IPS DF 4.7 (cell line): ENCODE measurements around the gene BGN.
A peak's percentile ranks its signal among the peaks of the same experiment; 100 is the strongest.

ENCODE experiments used
- DNase-seq: peaks from one replicate; pipeline ENCODE4 v3.0.0-alpha.2; 2013; ENCODE audit warnings: low spot score; ENCODE audit errors: extremely low read depth

BGN gene

DNA sequence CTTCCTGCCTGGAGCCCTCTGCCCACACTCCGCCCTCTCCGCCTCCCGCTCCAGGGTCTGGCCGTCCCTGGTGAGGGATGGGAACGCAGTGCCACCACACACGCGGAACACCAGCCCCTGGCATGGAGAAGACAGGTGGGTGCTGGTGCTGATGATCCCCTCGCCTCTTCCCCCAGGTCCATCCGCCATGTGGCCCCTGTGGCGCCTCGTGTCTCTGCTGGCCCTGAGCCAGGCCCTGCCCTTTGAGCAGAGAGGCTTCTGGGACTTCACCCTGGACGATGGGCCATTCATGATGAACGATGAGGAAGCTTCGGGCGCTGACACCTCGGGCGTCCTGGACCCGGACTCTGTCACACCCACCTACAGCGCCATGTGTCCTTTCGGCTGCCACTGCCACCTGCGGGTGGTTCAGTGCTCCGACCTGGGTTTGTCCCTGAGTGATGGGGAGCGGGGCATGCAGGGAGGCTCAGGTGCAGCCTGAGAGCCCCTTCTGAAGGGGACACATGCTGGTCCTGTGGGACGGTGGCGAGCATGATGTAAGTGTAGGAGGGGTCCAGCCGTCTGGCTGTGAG is 9.8 kb downstream of the BGN start:
- DNase-seq: no peak

GRCh38 chrX:153505361-153505760 is 10.6 kb downstream of the BGN start:
- no peak for DNase-seq

- DNase-seq: peak; percentile 14
Observed at GRCh38 chrX:153507484-153508178, 12.9 kb downstream of the BGN start.

DNA sequence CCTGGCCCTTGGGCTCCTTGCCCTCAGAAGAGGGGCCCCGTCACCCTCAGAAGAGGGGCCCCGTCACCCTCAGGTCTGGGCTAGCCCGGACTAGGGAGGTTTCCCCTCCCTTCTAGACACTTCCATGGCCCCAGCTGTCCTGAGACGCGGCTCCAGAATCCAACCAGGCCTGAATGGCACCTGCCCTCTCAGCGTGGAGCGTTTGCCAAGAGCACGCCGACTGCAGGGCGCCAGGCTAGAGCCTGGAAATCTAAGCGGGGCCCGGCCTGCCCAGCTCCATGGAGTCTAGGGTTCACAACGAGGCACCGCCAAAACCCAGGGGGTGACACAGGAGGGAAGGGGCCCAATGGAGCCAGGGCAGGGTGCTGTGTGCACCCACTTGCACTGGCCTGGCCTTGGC is 14.8 kb downstream of the BGN start:
- no peak for DNase-seq

DNA sequence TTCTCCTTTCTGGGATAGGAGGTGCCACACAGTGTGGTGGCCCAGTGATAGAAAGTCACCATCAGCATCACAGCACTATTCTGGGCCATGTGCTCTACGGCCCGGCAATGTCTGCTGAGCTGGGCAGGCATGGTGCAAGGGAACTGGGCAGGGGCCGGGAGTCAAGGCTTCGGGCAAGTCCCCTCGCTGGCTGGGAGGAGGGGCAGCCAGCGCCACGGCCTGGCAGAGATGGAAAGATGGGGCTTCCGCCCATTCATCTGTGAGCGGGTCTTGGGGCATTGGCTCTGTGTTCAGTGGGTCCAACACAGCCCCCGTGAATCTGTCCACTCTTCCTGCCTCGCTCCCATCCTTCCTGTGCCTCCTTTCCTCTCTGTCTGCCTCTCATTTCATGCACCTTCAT is 15.6 kb downstream of the BGN start:
- no peak for DNase-seq

- DNase-seq: no peak
Observed at GRCh38 chrX:153511784-153512500, 17.2 kb downstream of the BGN start.

GRCh38 chrX:153512501-153512893 is 17.7 kb downstream of the BGN start:
- DNase-seq: no peak

GRCh38 chrX:153513265-153513664 is 18.5 kb downstream of the BGN start:
- DNase-seq: no peak

DNA sequence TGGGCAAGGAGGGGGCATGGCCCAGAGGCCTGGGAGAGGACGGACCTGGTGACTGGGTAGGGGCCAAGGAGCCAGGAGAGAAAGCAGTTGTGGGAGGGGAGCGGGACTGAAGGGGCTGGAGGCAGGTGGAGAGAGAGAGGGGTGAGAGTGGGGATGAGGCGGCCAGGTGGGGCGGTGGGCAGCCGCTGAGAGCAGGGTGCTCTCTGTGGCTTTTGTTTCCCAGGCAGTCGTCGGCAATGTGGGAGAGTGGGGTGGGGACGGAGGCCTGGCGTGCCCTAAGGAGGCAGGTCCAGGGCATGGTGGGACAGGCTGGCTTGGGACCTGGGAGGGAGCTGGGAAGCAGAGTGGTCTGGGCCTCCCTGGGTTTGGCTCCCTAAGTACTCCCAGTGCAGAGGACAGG is 19.5 kb downstream of the BGN start:
- DNase-seq: no peak

GRCh38 chrX:153515435-153515834 is 20.7 kb downstream of the BGN start:
- DNase-seq: no peak

GRCh38 chrX:153516073-153516472 is 21.3 kb downstream of the BGN start:
- DNase-seq: no peak

DNA sequence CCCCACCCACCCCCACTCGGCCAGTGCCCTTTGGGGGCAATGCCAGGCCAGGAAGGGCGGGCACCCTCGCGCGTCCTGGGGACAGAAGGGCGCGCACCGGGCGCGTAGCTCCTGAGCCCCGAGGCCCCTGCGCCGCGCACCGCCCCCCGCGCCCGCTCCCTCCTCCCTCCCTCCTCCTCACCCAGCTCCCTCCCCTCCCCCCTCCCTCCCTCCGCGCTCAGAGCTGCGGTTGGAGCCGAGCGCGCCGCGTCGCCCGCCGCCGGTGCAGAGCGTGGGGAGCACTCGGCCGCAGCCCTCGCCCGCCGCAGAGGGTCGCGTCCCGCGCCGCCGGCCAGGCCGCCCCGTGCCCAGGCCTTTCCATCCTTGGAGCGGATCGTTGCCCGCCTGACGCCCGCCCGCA is 22.6 kb downstream of the BGN start, which contains the start of gene ATP2B3:
Gene ATP2B3, plus strand, starts transcription at position 220 of the 400 bp plus-strand sequence. CDS start 18,606 bp downstream, outside the sequence.
- DNase-seq: no peak

DNA sequence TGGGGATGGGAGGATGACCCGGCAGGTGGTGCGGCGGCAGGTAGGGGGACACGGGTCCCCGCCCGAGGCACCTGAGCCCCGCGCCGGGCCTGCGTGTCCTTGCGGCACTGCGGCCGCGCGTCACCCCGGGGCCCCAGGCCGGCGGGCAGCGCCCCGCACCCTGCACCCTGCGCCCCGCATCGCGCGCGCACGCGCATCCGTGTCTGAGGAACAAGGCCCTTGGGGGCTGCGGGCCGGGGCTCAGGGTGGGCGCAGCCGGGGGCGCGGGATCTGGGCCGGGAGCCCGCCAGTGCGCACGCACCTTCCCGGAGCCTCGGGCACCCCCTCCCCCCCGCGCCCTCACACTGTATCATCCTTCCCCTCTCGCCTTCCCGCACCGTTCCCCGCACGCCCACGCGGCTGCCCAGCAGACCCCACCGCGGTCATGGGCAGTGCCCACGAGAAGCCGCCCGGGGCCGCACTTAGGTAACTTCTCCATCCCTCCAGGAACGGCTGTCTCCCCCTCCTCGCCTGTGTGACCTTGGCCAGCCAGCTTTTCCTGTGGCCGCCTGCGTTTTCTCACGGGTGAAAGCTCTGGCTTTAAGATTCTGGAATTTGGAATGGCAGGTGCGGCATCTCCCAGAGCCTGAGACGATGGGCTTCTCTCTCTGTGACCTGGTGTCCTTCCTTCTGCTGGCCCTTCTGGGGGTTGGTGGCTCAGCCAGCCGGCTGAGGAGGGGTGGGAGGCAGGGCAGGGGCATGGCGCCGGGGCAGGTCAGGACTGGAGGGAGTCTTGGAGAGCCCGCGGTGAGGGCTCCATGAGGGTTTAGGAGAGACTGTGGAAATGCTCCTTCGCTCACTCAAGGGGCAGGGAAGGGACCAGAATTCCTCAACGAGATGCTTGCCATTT is 23.4 kb downstream of the BGN start:
- no peak for DNase-seq

DNA sequence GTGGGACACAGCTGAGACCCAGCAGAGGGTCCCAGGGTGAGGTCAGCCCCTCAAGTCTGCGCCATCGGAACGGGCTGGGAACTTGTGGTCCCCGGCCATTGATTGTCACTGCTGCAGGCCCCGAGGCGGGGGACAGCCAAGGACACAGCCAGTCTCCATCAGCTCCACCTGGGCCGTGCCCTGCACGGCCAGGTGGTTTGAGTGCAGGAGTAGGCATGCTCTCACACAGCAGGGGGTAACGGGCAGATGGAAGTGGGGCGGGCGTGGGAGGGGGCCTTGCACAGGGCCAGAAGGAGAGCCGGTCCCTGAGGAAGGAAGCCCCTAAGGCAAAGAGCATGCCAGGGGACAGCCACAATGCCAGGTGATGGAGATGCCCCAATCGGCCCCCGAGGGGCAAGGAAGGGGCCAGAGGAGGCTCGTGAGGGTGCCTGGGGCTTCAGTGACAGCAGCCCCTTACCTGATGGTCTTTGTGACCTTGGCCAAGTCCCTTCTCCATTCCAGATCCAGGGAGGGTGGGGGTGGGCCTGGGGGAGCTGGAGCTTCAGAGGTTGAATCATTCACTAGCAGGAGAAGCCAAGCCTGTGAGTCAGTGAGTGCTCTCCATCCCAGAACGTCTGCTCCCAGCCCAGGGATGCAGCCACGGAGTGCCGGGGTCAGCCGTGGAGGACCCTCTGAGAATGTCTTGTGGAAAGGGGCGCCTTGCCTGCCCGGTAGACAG is 24.9 kb downstream of the BGN start:
- DNase-seq: no peak

DNA sequence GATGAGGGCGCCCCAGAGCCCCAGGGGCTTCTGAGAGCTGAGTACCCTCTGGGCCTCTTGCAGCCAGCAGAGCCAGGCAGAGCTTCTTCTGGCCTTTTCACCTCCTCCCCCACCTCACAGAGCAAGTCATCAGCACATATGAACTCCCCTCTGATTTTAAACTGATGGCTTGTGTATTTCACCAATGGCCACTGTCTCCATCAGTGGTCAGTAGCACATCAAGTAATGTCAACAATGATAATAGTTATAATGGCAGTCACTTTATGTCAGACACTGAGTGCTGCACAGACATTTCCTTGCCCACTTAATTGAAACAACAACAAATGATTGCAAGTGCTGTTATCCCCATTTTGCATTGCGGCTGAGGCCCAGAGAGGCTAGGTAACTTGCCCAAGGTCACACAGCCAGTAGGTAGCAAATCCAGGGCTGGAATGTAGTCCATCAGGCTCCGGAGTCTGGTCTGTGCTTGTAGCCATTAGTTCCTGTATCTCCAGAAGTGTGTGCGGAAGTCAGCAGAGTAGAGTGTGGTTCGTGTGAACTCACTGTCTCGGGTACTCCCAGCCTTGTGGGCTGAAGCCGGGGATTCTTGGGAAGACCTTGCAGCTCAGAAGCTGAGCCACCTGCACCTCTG is 25.6 kb downstream of the BGN start:
- DNase-seq: no peak

- no peak for DNase-seq
Observed at GRCh38 chrX:153521034-153521433, 26.3 kb downstream of the BGN start.

GRCh38 chrX:153522259-153522658 is 27.5 kb downstream of the BGN start:
- no peak for DNase-seq

DNA sequence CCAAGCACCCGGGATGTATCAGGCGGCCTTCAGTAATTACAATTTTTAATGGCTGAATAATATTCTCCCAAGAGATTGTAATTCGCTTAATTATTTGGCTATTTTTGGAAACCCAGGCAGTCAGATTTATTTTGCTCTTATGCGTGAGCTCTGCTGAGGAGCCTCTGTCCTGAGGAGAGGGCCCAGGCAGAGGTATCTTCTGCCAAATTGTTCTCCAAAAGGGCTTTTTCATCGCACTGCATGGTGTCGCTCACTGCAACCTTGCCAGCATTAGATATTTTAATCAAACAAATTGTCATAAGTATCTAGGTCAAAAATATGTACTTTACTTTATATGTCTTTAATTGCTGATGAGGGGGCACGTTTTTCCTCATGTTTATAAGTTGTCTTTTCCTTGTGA is 28.5 kb downstream of the BGN start:
- no peak for DNase-seq

DNA sequence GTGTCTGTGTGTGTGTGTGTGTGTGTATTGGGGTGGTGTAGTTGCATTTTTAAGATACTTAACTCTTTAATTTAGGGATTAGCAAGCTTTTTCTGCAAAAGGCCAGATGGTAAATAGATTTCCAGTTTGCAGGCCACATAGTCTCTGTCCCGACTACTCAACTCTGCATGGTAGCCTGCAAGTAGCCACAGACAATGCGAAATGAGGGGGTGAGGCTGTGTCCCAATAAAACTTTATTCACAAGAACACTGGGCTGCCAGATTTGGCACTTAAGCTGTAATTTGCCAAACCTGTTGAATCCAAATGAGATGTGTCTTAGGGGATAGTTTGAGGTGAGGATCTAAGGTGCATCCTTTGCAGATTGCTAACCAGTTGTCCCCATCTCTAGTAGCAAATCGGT is 29.5 kb downstream of the BGN start:
- no peak for DNase-seq

GRCh38 chrX:153525451-153525850 is 30.7 kb downstream of the BGN start:
- no peak for DNase-seq

DNA sequence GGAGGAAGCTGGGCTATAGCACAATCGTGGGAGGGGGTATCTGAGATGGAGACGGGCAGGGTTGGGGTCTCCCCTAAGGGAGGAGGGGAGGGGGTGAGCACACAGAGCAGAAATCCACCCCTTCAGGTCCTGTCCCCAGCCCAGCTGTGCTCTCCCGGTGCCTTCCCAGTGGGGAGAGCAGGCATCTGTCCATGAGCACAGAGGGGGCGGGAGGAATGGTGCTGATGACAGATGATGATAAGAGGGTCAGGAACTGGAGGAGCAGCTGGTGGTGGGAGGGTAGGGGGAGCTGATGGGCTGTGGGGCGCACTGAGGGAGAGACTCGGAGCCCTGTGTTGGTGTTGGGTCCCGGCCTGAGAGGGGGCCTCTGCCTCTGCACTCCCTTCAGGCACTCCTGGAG is 31.3 kb downstream of the BGN start:
- no peak for DNase-seq
